SU-DHL-6 (cell line): Measurements from ENCODE around the gene SEZ6L.

Experiments used
- H2AFZ ChIP-seq: fragments of 200-600 bp; sonication (generic); 2 replicates; pipeline ENCODE4 v1.6.1; 2014; ENCODE audit warnings: low read depth, mild to moderate bottlenecking, moderate library complexity, mixed read lengths, antibody characterized with exemption, low read length; ENCODE audit not compliant: severe bottlenecking
- H3F3A ChIP-seq: fragments of 200-600 bp; shearing (Covaris generic); 2 replicates; pipeline ENCODE4 v1.6.0; 2016; ENCODE audit warnings: antibody characterized with exemption, mild to moderate bottlenecking; ENCODE audit not compliant: insufficient read depth
- H3K27ac ChIP-seq: fragments of 200-600 bp; sonication (generic); 2 replicates; pipeline ENCODE4 v1.5.1; 2016; ENCODE audit warnings: low read depth, mild to moderate bottlenecking, low read length, moderate library complexity, mixed read lengths
- H3K27me3 ChIP-seq: fragments of 200-600 bp; sonication (generic), shearing (Covaris generic); 2 replicates; pipeline ENCODE4 v1.6.0; 2014; ENCODE audit warnings: mild to moderate bottlenecking, low read length
- H3K36me3 ChIP-seq: fragments of 200-600 bp; sonication (generic); 2 replicates; pipeline ENCODE4 v1.6.1; 2014; ENCODE audit warnings: mild to moderate bottlenecking, low read length, mixed read lengths
- H3K4me2 ChIP-seq: fragments of 300-600, 200-600 bp; shearing (Covaris generic), sonication (generic); 2 replicates; pipeline ENCODE4 v1.6.0; 2014; ENCODE audit warnings: low read length, low read depth, mild to moderate bottlenecking; ENCODE audit not compliant: poor library complexity, severe bottlenecking
- H3K4me3 ChIP-seq: fragments of 200-600 bp; sonication (generic); 2 replicates; pipeline ENCODE4 v1.5.1; 2014; ENCODE audit warnings: antibody characterized with exemption, low read length, mild to moderate bottlenecking, mixed read lengths; ENCODE audit not compliant: insufficient read depth, poor library complexity, severe bottlenecking
- H3K79me2 ChIP-seq: fragments of 200-600 bp; sonication (generic); 2 replicates; pipeline ENCODE4 v1.6.1; 2014; ENCODE audit warnings: mild to moderate bottlenecking, low read length, moderate library complexity; ENCODE audit not compliant: insufficient read depth
- H3K9ac ChIP-seq: fragments of 200-600 bp; sonication (generic); 2 replicates; pipeline ENCODE4 v1.7.0; 2014; ENCODE audit warnings: mild to moderate bottlenecking, low read length
- H3K9me2 ChIP-seq: fragments of 200-600 bp; sonication (generic); replicated peaks from 2 replicates; pipeline ENCODE4 v1.6.1; 2014; ENCODE audit warnings: low read length; ENCODE audit not compliant: insufficient read depth
- H3K9me3 ChIP-seq: fragments of 200-600 bp; sonication (generic); 2 replicates; pipeline ENCODE4 v1.6.1; 2014; ENCODE audit warnings: low read length, mixed read lengths; ENCODE audit not compliant: insufficient read depth
- H4K20me1 ChIP-seq: fragments of 200-600 bp; sonication (generic); 2 replicates; pipeline ENCODE4 v1.6.1; 2014; ENCODE audit warnings: low read depth, mild to moderate bottlenecking, antibody characterized with exemption, low read length, moderate library complexity, mixed read lengths
- CTCF ChIP-seq: fragments of 200-600 bp; sonication (generic); IDR thresholded peaks from one replicate; pipeline ENCODE4 v1.5.1; 2017; ENCODE audit warnings: antibody characterized with exemption, mild to moderate bottlenecking, low read length, moderate library complexity; ENCODE audit not compliant: insufficient read depth, poor library complexity, severe bottlenecking
- EZH2phosphoT487 ChIP-seq: fragments of 200-600 bp; sonication (generic), shearing (Covaris generic); conservative IDR thresholded peaks from 2 replicates; pipeline ENCODE4 v1.6.1; 2018; ENCODE audit warnings: mild to moderate bottlenecking, antibody characterized with exemption, low read length, moderate library complexity, mixed read lengths

The SEZ6L gene

GRCh38 chr22:26316732-26317285, 147.5 kb downstream of the SEZ6L start:
- Histone ChIP-seq H3K36me3 (no peaks in the 10 kb centered on the region), H3K79me2 (no peaks in the 10 kb centered on the region), H4K20me1 (no peaks in the 10 kb centered on the region), H2AFZ (no peak overlapping the region), H3K27ac (no peak overlapping the region), H3K27me3 (no peaks in the 10 kb centered on the region), H3K4me3 (no peak overlapping the region), H3F3A (no peaks in the 10 kb centered on the region), H3K9ac (no peak overlapping the region), H3K9me2 (no peaks in the 10 kb centered on the region), H3K9me3 (no peaks in the 10 kb centered on the region), H3K4me2 (no peak overlapping the region)
- TF ChIP-seq EZH2phosphoT487: no peak
- TF ChIP-seq CTCF: no peak

- H3K27ac ChIP-seq: no peak overlapping the region
Observed at GRCh38 chr22:26318975-26319374, 149.7 kb downstream of the SEZ6L start.

GRCh38 chr22:26320447-26320846, 151.2 kb downstream of the SEZ6L start:
- no peaks in the 10 kb centered on the region for H3K27me3 ChIP-seq
- no peaks in the 10 kb centered on the region for H3K79me2 ChIP-seq
- H3K4me2 ChIP-seq: no peak overlapping the region
- H3K9ac ChIP-seq: no peak overlapping the region
- no peak overlapping the region for H3K4me3 ChIP-seq
- no peak overlapping the region for H3K27ac ChIP-seq
- H3K9me2 ChIP-seq: no peaks in the 10 kb centered on the region
- TF ChIP-seq EZH2phosphoT487 (no peak), CTCF (no peak)
- no peak overlapping the region for H2AFZ ChIP-seq
- H4K20me1 ChIP-seq: no peaks in the 10 kb centered on the region
- H3K9me3 ChIP-seq: no peaks in the 10 kb centered on the region
- no peaks in the 10 kb centered on the region for H3F3A ChIP-seq
- H3K36me3 ChIP-seq: no peaks in the 10 kb centered on the region

More at GRCh38 chr22:26318975-26319374, 149.7 kb downstream of the SEZ6L start:
- H3K4me3 ChIP-seq: no peak overlapping the region
- TF ChIP-seq EZH2phosphoT487 (no peak), CTCF (no peak)
- no peaks in the 10 kb centered on the region for H3K9me2 ChIP-seq
- H3F3A ChIP-seq: no peaks in the 10 kb centered on the region
- no peaks in the 10 kb centered on the region for H3K79me2 ChIP-seq
- H3K36me3 ChIP-seq: no peaks in the 10 kb centered on the region
- H3K27me3 ChIP-seq: no peaks in the 10 kb centered on the region
- no peak overlapping the region for H3K4me2 ChIP-seq
- no peaks in the 10 kb centered on the region for H3K9me3 ChIP-seq
- H2AFZ ChIP-seq: no peak overlapping the region
- no peak overlapping the region for H3K9ac ChIP-seq
- no peaks in the 10 kb centered on the region for H4K20me1 ChIP-seq
